Measurements from ENCODE around the gene ADGRE2. TPM values are rescaled to one million over a fixed set of nuclear protein-coding genes. Genes with fewer than 3 reads are reported as not detected.
"Not testable (repeated sequence)": the region's sequence is repeated elsewhere in the genome, so short reads cannot be mapped to it uniquely, and the experiment has no call there.

ADGRE2 gene
- polyA plus RNA-seq, 2 of the 4 experiments (the other 2 are of a cell fraction): 0.39 to 0.47 TPM

GRCh38 chr19:14798760-14799159 lies 20.4 kb upstream of the ADGRE2 start:
- Histone ChIP-seq H3K9me3 (no peaks in the 10 kb centered on the region), H3K27ac (no peak overlapping the region), H3K4me1 (no peaks in the 10 kb centered on the region), H3K4me2 (no peak overlapping the region), H3K4me3 (no peak overlapping the region)
- ATAC-seq: no peak
- 23% methylated on average over 5 of the region's 5 CpGs for WGBS (ENCODE audit: missing lambda C conversion rate)
- ChIA-PET POLR2A (no interaction called here), CTCF (interaction anchor here (1.9 kb wide), 1 partner anchor 13 kb away, joined by 12 read pairs; no protein-coding TSS in a partner anchor)
- TF ChIP-seq BCL3 (IDR thresholded peaks at IDR 0.05): no peak
- TF ChIP-seq RFX5 (IDR thresholded peaks at IDR 0.05): no peak
- TF ChIP-seq ELK1 (IDR thresholded peaks at IDR 0.05; ENCODE audit: low read depth, low read length): no peak
- TF ChIP-seq EHF (CRISPR knock-in tag; IDR thresholded peaks at IDR 0.05): no peak
- no peak for TF ChIP-seq POLR2AphosphoS2 (conservative IDR thresholded peaks at IDR 0.05; ENCODE audit: low read length)
- TF ChIP-seq HOXA7 (CRISPR knock-in tag; IDR thresholded peaks at IDR 0.05): no peak
- TF ChIP-seq USF2 (IDR thresholded peaks at IDR 0.05): no peak
- no peak for TF ChIP-seq RARB (CRISPR knock-in tag; IDR thresholded peaks at IDR 0.05)
- no peak for TF ChIP-seq EHMT2 (IDR thresholded peaks at IDR 0.05; ENCODE audit: low read depth)
- no peak for TF ChIP-seq TFCP2L1 (CRISPR knock-in tag; IDR thresholded peaks at IDR 0.05)
- no peak for TF ChIP-seq MAX (IDR thresholded peaks at IDR 0.05)
- TF ChIP-seq JUN (IDR thresholded peaks at IDR 0.05): no peak
- TF ChIP-seq FOSB (CRISPR knock-in tag; IDR thresholded peaks at IDR 0.05): no peak
- TF ChIP-seq GATA3 (IDR thresholded peaks at IDR 0.05; ENCODE audit: borderline replicate concordance): no peak
- TF ChIP-seq CHD2 (IDR thresholded peaks at IDR 0.05; ENCODE audit: low read length, partially characterized antibody): no peak
- DNase-seq (ENCODE audit: low read depth in 1 of 2, low spot score in 1 of 2): no peak
- FAIRE-seq: no peak

- H3K9me3 ChIP-seq: no peaks in the 10 kb centered on the region
- ChIA-PET POLR2A (no interaction called here), CTCF (interaction anchor here (2.6 kb wide), 1 partner anchor 10 kb away, joined by 16 read pairs; no protein-coding TSS in a partner anchor)
- no peak for ATAC-seq
- 62% methylated on average over 11 of the region's 11 CpGs for WGBS (ENCODE audit: missing lambda C conversion rate)
- no peaks in the 10 kb centered on the region for H3K4me1 ChIP-seq
- TF ChIP-seq ZSCAN20 (CRISPR knock-in tag; IDR thresholded peaks at IDR 0.05) (no peak), TFCP2L1 (CRISPR knock-in tag; IDR thresholded peaks at IDR 0.05) (no peak), POLR2A (IDR thresholded peaks at IDR 0.05; ENCODE audit: low read length) (no peak), TP53 (CRISPR knock-in tag; IDR thresholded peaks at IDR 0.05) (no peak), KDM5A (IDR thresholded peaks at IDR 0.05) (no peak), EHMT2 (IDR thresholded peaks at IDR 0.05; ENCODE audit: low read depth) (no peak), EHF (CRISPR knock-in tag; IDR thresholded peaks at IDR 0.05) (no peak), HOXA7 (CRISPR knock-in tag; IDR thresholded peaks at IDR 0.05) (no peak), SREBF2 (IDR thresholded peaks at IDR 0.05) (no peak)
- H3K4me3 ChIP-seq: no peak overlapping the region
- no peak overlapping the region for H3K27ac ChIP-seq
- H3K4me2 ChIP-seq: no peak overlapping the region
- no peak for DNase-seq (ENCODE audit: low read depth in 1 of 2, low spot score in 1 of 2)
- FAIRE-seq: no peak
Measured at GRCh38 chr19:14796021-14796420, 17.7 kb upstream of the ADGRE2 start.

GRCh38 chr19:14795078-14795721 lies 16.8 kb upstream of the ADGRE2 start:
- TF ChIP-seq MAFK (IDR thresholded peaks at IDR 0.05; ENCODE audit: partially characterized antibody): peak; percentile 65
- no peak for TF ChIP-seq HOXA7 (CRISPR knock-in tag; IDR thresholded peaks at IDR 0.05)
- FAIRE-seq (no peak), ATAC-seq (no peak), DNase-seq (ENCODE audit: low read depth in 1 of 2, low spot score in 1 of 2) (no peak)
- no peak overlapping the region for H3K4me2 ChIP-seq
- ChIA-PET CTCF (interaction anchor here (2.6 kb wide), 1 partner anchor 9 kb away, joined by 16 read pairs; no protein-coding TSS in a partner anchor), POLR2A (no interaction called here)
- H3K27ac ChIP-seq: no peak overlapping the region
- no peaks in the 10 kb centered on the region for H3K4me1 ChIP-seq
- WGBS (ENCODE audit: missing lambda C conversion rate): 32% methylated on average over 5 of the region's 5 CpGs
- H3K9me3 ChIP-seq: no peaks in the 10 kb centered on the region
- no peak overlapping the region for H3K4me3 ChIP-seq

- ATAC-seq; H3K9me3 ChIP-seq; DNase-seq (ENCODE audit: low read depth in 1 of 2, low spot score in 1 of 2); POLR2A ChIA-PET; H3K27ac ChIP-seq; FAIRE-seq; H3K4me3 ChIP-seq; H3K4me1 ChIP-seq; H3K4me2 ChIP-seq: not testable (repeated sequence)
- 64% methylated on average over 6 of the region's 6 CpGs for WGBS (ENCODE audit: missing lambda C conversion rate)
- CTCF ChIA-PET: interaction anchor here (0.6 to 0.7 kb wide), 2 partner anchors 223 to 542 kb away, joined by 3 read pairs; no protein-coding TSS in a partner anchor
Measured at GRCh38 chr19:14792250-14792649, 13.9 kb upstream of the ADGRE2 start.
